K562 (cell line): Measurements from ENCODE around the gene RABGAP1. TPM values are rescaled to one million over a fixed set of nuclear protein-coding genes. Genes with fewer than 3 reads are reported as not detected.

Experiments used
- ATAC-seq: fragments of 200-7000 bp; cut with Tn5 transposase; 3 replicates; pipeline ENCODE4 v1.9.1; 2020; ENCODE audit warnings: moderate library complexity
- BruUV-seq: library from RNA; stranded (reverse); fragments of 400-500 nt; replicated peaks from 2 replicates; lab custom pipeline; 2021; lab: Mats Ljungman, UMichigan
- CTCF ChIA-PET: fragments of 300-600 bp; formaldehyde crosslinking; extraction: SDS; loops from one replicate; lab custom pipeline; 2021; ENCODE audit warnings: low intra/inter-chr PET ratio; lab: Yijun Ruan, JAX
- POLR2A ChIA-PET: fragments of 300-600, 350-650 bp; sonication (Branson Sonifier 250); formaldehyde crosslinking; extraction: SDS; loops from one replicate; lab custom pipeline; 2021; ENCODE audit warnings: antibody characterized with exemption, inconsistent platforms; lab: Yijun Ruan, JAX
- DNase-seq, 4 experiments: peaks; one replicate each; pipeline versions ENCODE4 v3.0.0 to v3.0.0-alpha.2; 2011 to 2018; ENCODE audit warnings: low spot score in 3 of 4, mixed read lengths in 3 of 4; ENCODE audit errors: extremely low read depth in 1 of 4
- FAIRE-seq: peaks from 2 replicates; lab custom pipeline; 2011; peaks lifted over from hg19 to GRCh38; lab: Jason Lieb, UNC
- H2AFZ ChIP-seq: 2 replicates; pipeline ENCODE4 v1.6.0; 2011; ENCODE audit warnings: low read depth, low read length, control low read depth, inconsistent platforms
- H3K27ac ChIP-seq: fragments of 200-600 bp; 3 replicates; pipeline ENCODE4 v1.8.0; 2011; ENCODE audit warnings: low read depth, mild to moderate bottlenecking, control low read depth, inconsistent platforms, low read length, moderate library complexity, mixed read lengths; ENCODE audit errors: extremely low read depth
- H3K27me3 ChIP-seq, 2 experiments: fragments of 300-600 bp in 1 of 2; 2 replicates in 1 of 2; 3 replicates in 1 of 2; pipeline versions ENCODE4 v1.6.0 to v1.8.0; 2011; ENCODE audit warnings: inconsistent platforms in 2 of 2, low read length in 2 of 2, mild to moderate bottlenecking in 1 of 2, mixed read lengths in 1 of 2, moderate library complexity in 1 of 2; ENCODE audit not compliant: control insufficient read depth in 2 of 2, insufficient read depth in 2 of 2
- H3K36me3 ChIP-seq: fragments of 300-600 bp; 3 replicates; pipeline ENCODE4 v1.8.0; 2011; ENCODE audit warnings: mild to moderate bottlenecking, low read length, inconsistent platforms; ENCODE audit not compliant: control insufficient read depth, insufficient read depth
- H3K4me1 ChIP-seq, 2 experiments: fragments of 200-600 bp in 1 of 2; replicated peaks in 1 of 2; 2 replicates in 1 of 2; 3 replicates in 1 of 2; pipeline versions ENCODE4 v1.5.1 to v1.8.0; 2011; ENCODE audit warnings: inconsistent platforms in 2 of 2, low read length in 2 of 2, mild to moderate bottlenecking in 1 of 2, mixed read lengths in 1 of 2, moderate library complexity in 1 of 2; ENCODE audit not compliant: control insufficient read depth in 2 of 2, insufficient read depth in 2 of 2
- H3K4me2 ChIP-seq: 2 replicates; pipeline ENCODE4 v1.6.1; 2011; ENCODE audit warnings: low read length, control low read depth, inconsistent platforms, mixed read lengths; ENCODE audit not compliant: insufficient read depth
- H3K4me3 ChIP-seq: fragments of 200-600 bp; sonication (generic), shearing (Covaris generic); 2 replicates; pipeline ENCODE4 v1.5.1; 2016; ENCODE audit warnings: control low read depth, inconsistent platforms
- H3K79me2 ChIP-seq: fragments of 200-600 bp; 3 replicates; pipeline ENCODE4 v1.8.0; 2011; ENCODE audit warnings: low read length, inconsistent platforms; ENCODE audit not compliant: control insufficient read depth, insufficient read depth
- H3K9ac ChIP-seq, 2 experiments: 2 replicates each; pipeline versions ENCODE4 v1.6.0 to v1.6.1; 2011; ENCODE audit warnings: low read depth in 2 of 2, low read length in 2 of 2, control low read depth in 1 of 2, inconsistent platforms in 1 of 2, mild to moderate bottlenecking in 1 of 2, mixed read lengths in 1 of 2; ENCODE audit not compliant: insufficient read depth in 1 of 2
- H3K9me1 ChIP-seq: one replicate; pipeline ENCODE4 v1.6.0; 2011; ENCODE audit warnings: inconsistent platforms, mild to moderate bottlenecking, low read length, moderate library complexity; ENCODE audit not compliant: control insufficient read depth, insufficient read depth
- H3K9me3 ChIP-seq: replicated peaks from 2 replicates; pipeline ENCODE4 v1.5.1; 2011; ENCODE audit warnings: low read depth, low read length, inconsistent platforms; ENCODE audit not compliant: control insufficient read depth, insufficient read depth
- H4K20me1 ChIP-seq: replicated peaks from 2 replicates; pipeline ENCODE4 v1.6.1; 2011; ENCODE audit warnings: low read length, inconsistent platforms, mixed read lengths; ENCODE audit not compliant: control insufficient read depth, insufficient read depth
- CTCFL ChIP-seq: IDR thresholded peaks from 2 replicates; pipeline ENCODE4 v1.6.1; 2011; ENCODE audit warnings: borderline replicate concordance, low read depth, mild to moderate bottlenecking, moderate library complexity, low read length; ENCODE audit not compliant: insufficient read depth, poor library complexity, severe bottlenecking
- E2F8 ChIP-seq: fragments of 450-650 bp; IDR thresholded peaks from 2 replicates; pipeline ENCODE4 v1.7.1; 2018; ENCODE audit warnings: mild to moderate bottlenecking, low read depth; ENCODE audit not compliant: partially characterized antibody
- MEIS2 ChIP-seq: fragments of 450-650 bp; IDR thresholded peaks from 2 replicates; pipeline ENCODE4 v1.6.1; 2014; ENCODE audit warnings: mild to moderate bottlenecking; ENCODE audit not compliant: partially characterized antibody
- PKNOX1 ChIP-seq: fragments of 450-650 bp; IDR thresholded peaks from 2 replicates; pipeline ENCODE4 v1.6.1; 2016
- SUPT5H ChIP-seq: fragments of 450-650 bp; IDR thresholded peaks from 2 replicates; pipeline ENCODE4 v1.6.1; 2016
- ZNF324 ChIP-seq: fragments of 250-450 bp; sonication (Bioruptor Pico); IDR thresholded peaks from 2 replicates; pipeline ENCODE4 v1.4.0; 2020; ENCODE audit warnings: mild to moderate bottlenecking
- WGBS: fragments of 100-300 bp; shearing (Covaris generic); methylation state at CpG from one replicate; pipeline ENCODE4 v1.1.6; 2016; ENCODE audit warnings: low coverage, mixed read lengths; ENCODE audit not compliant: insufficient coverage; ENCODE audit errors: missing lambda C conversion rate; 5-methylcytosine and 5-hydroxymethylcytosine counted together
- in situ Hi-C: fragments of 300-500 bp; cut with MboI; formaldehyde crosslinking; loops from 4 replicates; pipeline ENCODE4 v1.15.0; 2018; ENCODE audit warnings: inconsistent platforms, mixed read lengths
- intact Hi-C: fragments of 100-400 bp; cut with micrococcal nuclease; formaldehyde crosslinking; loops from 2 replicates; pipeline ENCODE4 v1.14.2; 2022
- polyA plus RNA-seq, 8 experiments: library from polyadenylated mRNA; depleted of rRNA in 4 of 8; stranded (reverse) in 5 of 8; unstranded in 3 of 8; fragments of >200 nt; fragmentation: Nextera tagmentation in 2 of 8; fragmentation: Illumina TruSeq in 1 of 8; extraction: Ambion mirVana in 2 of 8; extraction: Trizol in 1 of 8; gene quantifications; 2 replicates each; pipeline versions ENCODE4 v1.2.1 to v1.2.3, GENCODE V29; 2011 to 2014; ENCODE audit warnings: inconsistent platforms in 1 of 8, missing spikeins in 1 of 8
- total RNA-seq, 7 experiments: library from RNA; depleted of rRNA in 6 of 7; stranded (reverse); fragments of >200 nt in 6 of 7; fragmentation: Illumina TruSeq in 2 of 7; extraction: Trizol in 2 of 7; gene quantifications; 2 replicates each; pipeline versions ENCODE4 v1.2.1 to v1.2.3, GENCODE V29; 2011 to 2021; ENCODE audit warnings: low replicate concordance in 1 of 7
- TF ChIP-seq, protein P1 (sequence below), 3 experiments: IDR thresholded peaks in 2 of 3; conservative IDR thresholded peaks in 1 of 3; 2 replicates each; pipeline ENCODE4 v1.5.1; 2011 to 2012; ENCODE audit warnings: low read length in 3 of 3, mild to moderate bottlenecking in 3 of 3, control low read depth in 2 of 3, improper control_type of control experiment in 1 of 3, inconsistent platforms in 1 of 3, low read depth in 1 of 3, mixed read lengths in 1 of 3, moderate library complexity in 1 of 3; ENCODE audit not compliant: insufficient read depth in 2 of 3
- TF ChIP-seq, protein P2 (sequence below), 2 experiments: IDR thresholded peaks in 1 of 2; conservative IDR thresholded peaks in 1 of 2; 2 replicates each; pipeline ENCODE4 v1.6.1; 2016; ENCODE audit warnings: low read depth in 2 of 2, mild to moderate bottlenecking in 1 of 2, missing compliant biosample characterization in 1 of 2, missing genetic modification characterization in 1 of 2, moderate library complexity in 1 of 2

Gene RABGAP1
- total and polyA plus RNA-seq, 9 of the 15 experiments (the other 6 are each of a cell fraction or from before 2014, with no cell fraction given): 1.5 to 22.7 (median 13.1) TPM

GRCh38 chr9:123107639-123108285 lies 166.9 kb downstream of the RABGAP1 start:
- ATAC-seq: peak; percentile 55
- DNase-seq: peak in 2 of 4 experiments; percentile 34 to 35
- Histone ChIP-seq H3K9ac (no peak overlapping the region), H3K9me1 (no peaks in the 10 kb centered on the region), H2AFZ (no peak overlapping the region), H3K4me1 (peaks cover 0 to 6% of the 10 kb centered on the region in 2 experiments; a peak in 1 of 5 replicates), H3K27ac (no peak overlapping the region), H3K36me3 (peaks cover 73% of the 10 kb centered on the region), H3K4me2 (no peak overlapping the region), H3K4me3 (no peak overlapping the region), H4K20me1 (0 out of 2 replicates have a peak, but pooled peaks cover 2% of the 10 kb centered on the region), H3K27me3 (no peaks in the 10 kb centered on the region), H3K79me2 (no peaks in the 10 kb centered on the region), H3K9me3 (no peaks in the 10 kb centered on the region)
- ChIA-PET CTCF (interaction anchor here (1.5 kb wide), 1 partner anchor 242 kb away, joined by 3 read pairs; no protein-coding TSS in a partner anchor), POLR2A (interaction anchor here (0.9 to 1.2 kb wide), 3 partner anchors 8 to 23 kb away, joined by 3 to 5 read pairs (median 4); no protein-coding TSS in a partner anchor)
- TF ChIP-seq SUPT5H (peak; percentile 10; the same call in 1 of the 2 replicates), ZNF324 (CRISPR knock-in tag) (no peak), PKNOX1 (peak; percentile 74), CTCFL (peak; percentile 22), E2F8 (no peak), MEIS2 (peak; percentile 85)
- TF ChIP-seq, protein P1, sequence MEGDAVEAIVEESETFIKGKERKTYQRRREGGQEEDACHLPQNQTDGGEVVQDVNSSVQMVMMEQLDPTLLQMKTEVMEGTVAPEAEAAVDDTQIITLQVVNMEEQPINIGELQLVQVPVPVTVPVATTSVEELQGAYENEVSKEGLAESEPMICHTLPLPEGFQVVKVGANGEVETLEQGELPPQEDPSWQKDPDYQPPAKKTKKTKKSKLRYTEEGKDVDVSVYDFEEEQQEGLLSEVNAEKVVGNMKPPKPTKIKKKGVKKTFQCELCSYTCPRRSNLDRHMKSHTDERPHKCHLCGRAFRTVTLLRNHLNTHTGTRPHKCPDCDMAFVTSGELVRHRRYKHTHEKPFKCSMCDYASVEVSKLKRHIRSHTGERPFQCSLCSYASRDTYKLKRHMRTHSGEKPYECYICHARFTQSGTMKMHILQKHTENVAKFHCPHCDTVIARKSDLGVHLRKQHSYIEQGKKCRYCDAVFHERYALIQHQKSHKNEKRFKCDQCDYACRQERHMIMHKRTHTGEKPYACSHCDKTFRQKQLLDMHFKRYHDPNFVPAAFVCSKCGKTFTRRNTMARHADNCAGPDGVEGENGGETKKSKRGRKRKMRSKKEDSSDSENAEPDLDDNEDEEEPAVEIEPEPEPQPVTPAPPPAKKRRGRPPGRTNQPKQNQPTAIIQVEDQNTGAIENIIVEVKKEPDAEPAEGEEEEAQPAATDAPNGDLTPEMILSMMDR (IDR thresholded peaks at IDR 0.05 in 2 of 3, conservative IDR thresholded peaks at IDR 0.05 in 1 of 3; ENCODE audit: insufficient read depth in 2 of 3, low read depth in 1 of 3, low read length in 3 of 3): peak in 1 of 3 experiments; percentile 5; a peak in 1 of 6 replicates
- TF ChIP-seq, protein P2, sequence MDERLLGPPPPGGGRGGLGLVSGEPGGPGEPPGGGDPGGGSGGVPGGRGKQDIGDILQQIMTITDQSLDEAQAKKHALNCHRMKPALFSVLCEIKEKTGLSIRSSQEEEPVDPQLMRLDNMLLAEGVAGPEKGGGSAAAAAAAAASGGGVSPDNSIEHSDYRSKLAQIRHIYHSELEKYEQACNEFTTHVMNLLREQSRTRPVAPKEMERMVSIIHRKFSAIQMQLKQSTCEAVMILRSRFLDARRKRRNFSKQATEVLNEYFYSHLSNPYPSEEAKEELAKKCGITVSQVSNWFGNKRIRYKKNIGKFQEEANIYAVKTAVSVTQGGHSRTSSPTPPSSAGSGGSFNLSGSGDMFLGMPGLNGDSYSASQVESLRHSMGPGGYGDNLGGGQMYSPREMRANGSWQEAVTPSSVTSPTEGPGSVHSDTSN (CRISPR knock-in tag; IDR thresholded peaks at IDR 0.05; ENCODE audit: low read depth): no peak
- TF ChIP-seq, protein P2 (tag; conservative IDR thresholded peaks at IDR 0.05; ENCODE audit: low read depth): peak; percentile 69
- WGBS: 67% methylated on average over 11 of the region's 11 CpGs
- peak; percentile 19 for FAIRE-seq
- intact Hi-C loops (no loop called here), in situ Hi-C loops (no loop called here)
- no TSS peak for BruUV-seq
